ENCODE results near the gene RIMS3. TPM values are rescaled to one million over a fixed set of nuclear protein-coding genes. Genes with fewer than 3 reads are reported as not detected.

RIMS3 gene
- total RNA-seq, 1 experiment from 2014 or later = 19.8 TPM

- CTCF ChIA-PET = interaction anchor here (1.0 to 1.1 kb wide), 2 partner anchors 61 to 450 kb away, joined by 3 to 7 read pairs; no protein-coding TSS in a partner anchor
- DNase-seq (ENCODE audit: low spot score) = no peak
- no peaks in the 10 kb centered on the region for H3K4me1 Mint-ChIP-seq
- POLR2A ChIA-PET = no interaction called here
- peaks cover 16% of the 10 kb centered on the region for H3K36me3 Mint-ChIP-seq
- H3K27me3 Mint-ChIP-seq (ENCODE audit: low read depth) = peaks cover 3% of the 10 kb centered on the region; the same call in 1 of the 2 replicates
- ATAC-seq = no peak
- H3K27ac Mint-ChIP-seq = no peak overlapping the region
- peaks cover 23% of the 10 kb centered on the region for H3K9me3 Mint-ChIP-seq
- no peak for TF ChIP-seq SMAD4 (CRISPR knock-in tag; IDR thresholded peaks at IDR 0.05)
- no peak for TF ChIP-seq CREB1 (CRISPR knock-in tag; IDR thresholded peaks at IDR 0.05)
- TF ChIP-seq NR3C1 (CRISPR knock-in tag; conservative IDR thresholded peaks at IDR 0.05; ENCODE audit: low read depth) = no peak
- TF ChIP-seq PRRX2 (CRISPR knock-in tag; IDR thresholded peaks at IDR 0.05) = no peak
- no peak for TF ChIP-seq ZNF263 (CRISPR knock-in tag; IDR thresholded peaks at IDR 0.05; ENCODE audit: low read depth)
- no peak for TF ChIP-seq ATF3 (CRISPR knock-in tag; conservative IDR thresholded peaks at IDR 0.05)
- no peak for TF ChIP-seq NFATC4 (CRISPR knock-in tag; IDR thresholded peaks at IDR 0.05)
- no peak for TF ChIP-seq NFYB (CRISPR knock-in tag; conservative IDR thresholded peaks at IDR 0.05; ENCODE audit: low read depth)
- H3K4me3 Mint-ChIP-seq = no peak overlapping the region
These were observed 71.9 kb downstream of the RIMS3 start for GRCh38 chr1:40593449-40594186.

GRCh38 chr1:40592107-40592803 lies 73.2 kb downstream of the RIMS3 start:
- no peak overlapping the region for H3K4me3 Mint-ChIP-seq
- DNase-seq (ENCODE audit: low spot score) (no peak), ATAC-seq (no peak)
- H3K4me1 Mint-ChIP-seq = no peaks in the 10 kb centered on the region
- CTCF ChIA-PET = interaction anchor here (1.0 to 1.3 kb wide), 2 partner anchors 24 to 54 kb away, joined by 3 read pairs; no protein-coding TSS in a partner anchor
- POLR2A ChIA-PET = no interaction called here
- peaks cover 20% of the 10 kb centered on the region for H3K9me3 Mint-ChIP-seq
- H3K27me3 Mint-ChIP-seq (ENCODE audit: low read depth) = peaks cover 3% of the 10 kb centered on the region; the same call in 1 of the 2 replicates
- TF ChIP-seq TEAD1 (CRISPR knock-in tag; IDR thresholded peaks at IDR 0.05) (no peak), CREB1 (CRISPR knock-in tag; IDR thresholded peaks at IDR 0.05) (no peak), E2F5 (CRISPR knock-in tag; IDR thresholded peaks at IDR 0.05) (no peak), ZNF512 (CRISPR knock-in tag; IDR thresholded peaks at IDR 0.05; ENCODE audit: borderline replicate concordance) (no peak), SP1 (CRISPR knock-in tag; conservative IDR thresholded peaks at IDR 0.05) (no peak), GTF2I (CRISPR knock-in tag; conservative IDR thresholded peaks at IDR 0.05) (no peak), NFE2L1 (CRISPR knock-in tag; IDR thresholded peaks at IDR 0.05) (no peak), NFATC4 (CRISPR knock-in tag; IDR thresholded peaks at IDR 0.05) (no peak), ETV6 (CRISPR knock-in tag; IDR thresholded peaks at IDR 0.05) (no peak), NFYB (CRISPR knock-in tag; conservative IDR thresholded peaks at IDR 0.05; ENCODE audit: low read depth) (no peak), STAT6 (CRISPR knock-in tag; conservative IDR thresholded peaks at IDR 0.05; ENCODE audit: low read depth) (no peak), GRHL2 (CRISPR knock-in tag; IDR thresholded peaks at IDR 0.05; ENCODE audit: insufficient replicate concordance, severe bottlenecking) (no peak), ATF1 (CRISPR knock-in tag; IDR thresholded peaks at IDR 0.05) (no peak), NR3C1 (CRISPR knock-in tag; conservative IDR thresholded peaks at IDR 0.05; ENCODE audit: low read depth) (no peak), E2F1 (CRISPR knock-in tag; IDR thresholded peaks at IDR 0.05) (no peak), ZSCAN18 (CRISPR knock-in tag; IDR thresholded peaks at IDR 0.05) (no peak), FOXP4 (CRISPR knock-in tag; IDR thresholded peaks at IDR 0.05) (no peak), TEAD4 (CRISPR knock-in tag; IDR thresholded peaks at IDR 0.05) (no peak)
- H3K36me3 Mint-ChIP-seq = peaks cover 16% of the 10 kb centered on the region
- H3K27ac Mint-ChIP-seq = no peak overlapping the region

Data from WTC11 (cell line).